H9 (cell line): ENCODE data around the gene ELF2. TPM values are rescaled to one million over a fixed set of nuclear protein-coding genes. Genes with fewer than 3 reads are reported as not detected.

Experiments
- DNase-seq: peaks from one replicate; pipeline ENCODE4 v3.0.0-alpha.2; 2017
- H2AFZ ChIP-seq: one replicate; pipeline ENCODE4 v1.6.1; 2013; ENCODE audit warnings: mild to moderate bottlenecking, low read length, control low read depth, moderate library complexity
- H2AK5ac ChIP-seq: 2 replicates; pipeline ENCODE4 v1.6.1; 2013; ENCODE audit warnings: low read length, control low read depth, mixed read lengths; ENCODE audit not compliant: insufficient read length
- H2BK120ac ChIP-seq: one replicate; pipeline ENCODE4 v1.6.1; 2013; ENCODE audit warnings: low read depth, mild to moderate bottlenecking, low read length, control low read depth, inconsistent platforms; ENCODE audit not compliant: poor library complexity, severe bottlenecking
- H2BK12ac ChIP-seq: 2 replicates; pipeline ENCODE4 v1.6.1; 2013; ENCODE audit warnings: low read length, control low read depth, mixed read lengths, low read depth; ENCODE audit not compliant: insufficient read length
- H2BK15ac ChIP-seq: 2 replicates; pipeline ENCODE4 v1.6.1; 2013; ENCODE audit warnings: low read depth, low read length, control low read depth
- H2BK20ac ChIP-seq: one replicate; pipeline ENCODE4 v1.6.1; 2013; ENCODE audit warnings: low read depth, mild to moderate bottlenecking, low read length, control low read depth, inconsistent platforms; ENCODE audit not compliant: poor library complexity, severe bottlenecking
- H2BK5ac ChIP-seq: 2 replicates; pipeline ENCODE4 v1.6.1; 2013; ENCODE audit warnings: low read length, control low read depth, mixed read lengths; ENCODE audit not compliant: insufficient read length
- H3K14ac ChIP-seq: 2 replicates; pipeline ENCODE4 v1.6.1; 2013; ENCODE audit warnings: low read length, control low read depth; ENCODE audit not compliant: insufficient read depth
- H3K18ac ChIP-seq: 2 replicates; pipeline ENCODE4 v1.6.1; 2013; ENCODE audit warnings: low read depth, mild to moderate bottlenecking, mixed read lengths, low read length, control low read depth; ENCODE audit not compliant: insufficient read length
- H3K23ac ChIP-seq: 2 replicates; pipeline ENCODE4 v1.6.1; 2013; ENCODE audit warnings: low read length, control low read depth, mixed read lengths, low read depth; ENCODE audit not compliant: insufficient read length
- H3K23me2 ChIP-seq: 2 replicates; pipeline ENCODE4 v1.6.1; 2013; ENCODE audit warnings: low read depth, mild to moderate bottlenecking, mixed read lengths, low read length, control low read depth; ENCODE audit not compliant: insufficient read length, poor library complexity, severe bottlenecking
- H3K27ac ChIP-seq: 2 replicates; pipeline ENCODE4 v1.5.1; 2013; ENCODE audit warnings: low read length, control low read depth, mixed read lengths, low read depth; ENCODE audit not compliant: insufficient read length
- H3K27me3 ChIP-seq: 2 replicates; pipeline ENCODE4 v1.6.1; 2013; ENCODE audit warnings: low read length, control low read depth, inconsistent platforms; ENCODE audit not compliant: insufficient read depth
- H3K4ac ChIP-seq: 2 replicates; pipeline ENCODE4 v1.6.1; 2013; ENCODE audit warnings: low read depth, mild to moderate bottlenecking, control low read depth, inconsistent platforms, low read length, moderate library complexity
- H3K4me1 ChIP-seq: 2 replicates; pipeline ENCODE4 v1.6.1; 2013; ENCODE audit warnings: low read length, control low read depth, inconsistent platforms; ENCODE audit not compliant: insufficient read depth
- H3K4me2 ChIP-seq: 2 replicates; pipeline ENCODE4 v1.6.1; 2013; ENCODE audit warnings: low read length, control low read depth, mixed read lengths; ENCODE audit not compliant: insufficient read length, insufficient read depth
- H3K56ac ChIP-seq: 2 replicates; pipeline ENCODE4 v1.6.1; 2013; ENCODE audit warnings: low read depth, mild to moderate bottlenecking, mixed read lengths, low read length, control low read depth; ENCODE audit not compliant: insufficient read length
- H3K79me1 ChIP-seq: 2 replicates; pipeline ENCODE4 v1.6.1; 2013; ENCODE audit warnings: low read depth, mild to moderate bottlenecking, moderate library complexity, low read length, control low read depth, inconsistent platforms; ENCODE audit not compliant: insufficient read depth, poor library complexity, severe bottlenecking
- H3K79me2 ChIP-seq: 2 replicates; pipeline ENCODE4 v1.6.1; 2013; ENCODE audit warnings: low read length, control low read depth, inconsistent platforms; ENCODE audit not compliant: insufficient read depth
- H3K9ac ChIP-seq: 2 replicates; pipeline ENCODE4 v1.6.1; 2013; ENCODE audit warnings: low read length, control low read depth, mixed read lengths; ENCODE audit not compliant: insufficient read length; ENCODE audit errors: extremely low read depth
- H3K9me3 ChIP-seq: one replicate; pipeline ENCODE4 v1.6.1; 2013; ENCODE audit warnings: low read depth, low read length, inconsistent platforms; ENCODE audit not compliant: control insufficient read depth
- H3T11ph ChIP-seq: one replicate; pipeline ENCODE4 v1.6.1; 2013; ENCODE audit warnings: mild to moderate bottlenecking, low read length, control low read depth, inconsistent platforms
- H4K20me1 ChIP-seq: one replicate; pipeline ENCODE4 v1.6.1; 2013; ENCODE audit not compliant: control insufficient read depth, insufficient read length, insufficient read depth
- H4K5ac ChIP-seq: 2 replicates; pipeline ENCODE4 v1.6.1; 2013; ENCODE audit warnings: low read depth, mild to moderate bottlenecking, mixed read lengths, low read length, control low read depth; ENCODE audit not compliant: insufficient read length
- H4K8ac ChIP-seq: replicated peaks from 2 replicates; pipeline ENCODE4 v1.6.1; 2013; ENCODE audit warnings: low read length, control low read depth, mixed read lengths, low read depth; ENCODE audit not compliant: insufficient read length
- H4K91ac ChIP-seq: 2 replicates; pipeline ENCODE4 v1.6.1; 2013; ENCODE audit warnings: low read depth, mild to moderate bottlenecking, moderate library complexity, mixed read lengths, low read length, control low read depth; ENCODE audit not compliant: insufficient read length
- H3K27ac Mint-ChIP-seq, 3 experiments: 2 replicates in 2 of 3; 3 replicates in 1 of 3; pipeline ENCODE4 v1.8.0; 2020 to 2021; ENCODE audit warnings: mixed read lengths in 3 of 3, mild to moderate bottlenecking in 1 of 3, moderate library complexity in 1 of 3
- H3K27me3 Mint-ChIP-seq: 2 replicates; pipeline ENCODE4 v1.8.0; 2021; ENCODE audit warnings: low read depth, mild to moderate bottlenecking, moderate library complexity, mixed read lengths
- H3K36me3 Mint-ChIP-seq, 3 experiments: 2 replicates in 2 of 3; 3 replicates in 1 of 3; pipeline ENCODE4 v1.8.0; 2020 to 2021; ENCODE audit warnings: low read depth in 3 of 3, mixed read lengths in 3 of 3; ENCODE audit not compliant: insufficient read depth in 1 of 3
- H3K4me1 Mint-ChIP-seq, 2 experiments: 2 replicates each; pipeline ENCODE4 v1.8.0; 2020; ENCODE audit warnings: mixed read lengths in 2 of 2
- H3K4me3 Mint-ChIP-seq, 2 experiments: 2 replicates in 1 of 2; 3 replicates in 1 of 2; pipeline ENCODE4 v1.8.0; 2020 to 2021; ENCODE audit warnings: mild to moderate bottlenecking in 2 of 2, mixed read lengths in 2 of 2, moderate library complexity in 1 of 2
- H3K9me3 Mint-ChIP-seq, 2 experiments: 2 replicates in 1 of 2; 3 replicates in 1 of 2; pipeline ENCODE4 v1.8.0; 2020; ENCODE audit warnings: mild to moderate bottlenecking in 2 of 2, mixed read lengths in 2 of 2, moderate library complexity in 1 of 2
- WGBS: extraction: QIAGEN DNeasy Blood & Tissue Kit; methylation state at CpG from one replicate; pipeline ENCODE4 v1.1.7; 2013; ENCODE audit warnings: missing lambda C conversion rate, low lambda C conversion rate, mixed read lengths; ENCODE audit not compliant: insufficient read length; ENCODE audit errors: extremely low coverage; 5-methylcytosine and 5-hydroxymethylcytosine counted together
- total RNA-seq: library from RNA; stranded (reverse); gene quantifications from 2 replicates; pipeline ENCODE4 v1.2.1, GENCODE V29; 2021
- TF ChIP-seq, protein P1 (sequence below): fragments of 200-600 bp; sonication (generic); conservative IDR thresholded peaks from 3 replicates; pipeline ENCODE4 v1.8.0; 2021; ENCODE audit warnings: antibody characterized with exemption, mild to moderate bottlenecking

The ELF2 gene
- total RNA-seq, 1 experiment from 2014 or later, result 49.6 TPM

DNA sequence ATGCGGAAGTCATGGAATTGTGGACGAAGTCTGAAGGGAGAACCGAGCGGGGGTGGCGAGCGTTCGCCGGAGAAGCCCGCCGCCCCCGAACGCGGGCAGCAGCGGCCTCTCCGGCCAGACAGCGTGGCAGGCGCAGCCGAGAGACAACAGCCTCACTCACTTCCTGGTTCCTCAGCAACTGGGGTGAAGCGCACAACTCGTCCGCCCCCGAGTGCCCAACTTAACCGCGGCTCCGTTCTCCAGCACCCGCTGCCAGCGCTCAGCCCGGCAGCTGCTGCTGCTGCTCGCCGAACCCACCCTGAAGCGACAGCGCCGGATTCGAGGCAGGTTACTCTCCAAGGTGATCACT lies 93.4 kb downstream of the ELF2 start:
- H3K79me2 ChIP-seq, result peaks cover 12% of the 10 kb centered on the region; the same call in 1 of the 2 replicates
- no peaks in the 10 kb centered on the region for H4K20me1 ChIP-seq
- H4K5ac ChIP-seq, result no peak overlapping the region
- H2BK120ac ChIP-seq, result no peak overlapping the region
- H2BK12ac ChIP-seq, result no peak overlapping the region
- H4K8ac ChIP-seq, result no peak overlapping the region
- H3K4me2 ChIP-seq, result peak overlapping the region; percentile 97
- no peak overlapping the region for H2AFZ ChIP-seq
- no peak overlapping the region for H4K91ac ChIP-seq
- no CpG with 5 or more reads among the region's 34 CpGs for WGBS
- Mint-ChIP-seq H3K36me3 (0 out of 7 replicates have a peak, but pooled peaks cover 0 to 3% (median 0%) of the 10 kb centered on the region in 3 experiments), H3K9me3 (no peaks in the 10 kb centered on the region), H3K4me3 (peak overlapping the region; percentile 97 to 99), H3K27me3 (no peaks in the 10 kb centered on the region; the same call in 1 of the 2 replicates), H3K27ac (peak overlapping the region; percentile 97 to 100 (median 99)), H3K4me1 (peaks cover 19 to 20% of the 10 kb centered on the region in 2 experiments)
- no peak overlapping the region for H3K56ac ChIP-seq
- peak overlapping the region; percentile 64 for H3K27ac ChIP-seq
- peak overlapping the region; percentile 83 for H3K14ac ChIP-seq
- no peak overlapping the region for H3K4ac ChIP-seq
- H3K4me1 ChIP-seq, result no peaks in the 10 kb centered on the region
- H3K9me3 ChIP-seq, result no peaks in the 10 kb centered on the region
- H3K18ac ChIP-seq, result peak overlapping the region; percentile 59
- no peak overlapping the region for H2AK5ac ChIP-seq
- TF ChIP-seq, protein P1, sequence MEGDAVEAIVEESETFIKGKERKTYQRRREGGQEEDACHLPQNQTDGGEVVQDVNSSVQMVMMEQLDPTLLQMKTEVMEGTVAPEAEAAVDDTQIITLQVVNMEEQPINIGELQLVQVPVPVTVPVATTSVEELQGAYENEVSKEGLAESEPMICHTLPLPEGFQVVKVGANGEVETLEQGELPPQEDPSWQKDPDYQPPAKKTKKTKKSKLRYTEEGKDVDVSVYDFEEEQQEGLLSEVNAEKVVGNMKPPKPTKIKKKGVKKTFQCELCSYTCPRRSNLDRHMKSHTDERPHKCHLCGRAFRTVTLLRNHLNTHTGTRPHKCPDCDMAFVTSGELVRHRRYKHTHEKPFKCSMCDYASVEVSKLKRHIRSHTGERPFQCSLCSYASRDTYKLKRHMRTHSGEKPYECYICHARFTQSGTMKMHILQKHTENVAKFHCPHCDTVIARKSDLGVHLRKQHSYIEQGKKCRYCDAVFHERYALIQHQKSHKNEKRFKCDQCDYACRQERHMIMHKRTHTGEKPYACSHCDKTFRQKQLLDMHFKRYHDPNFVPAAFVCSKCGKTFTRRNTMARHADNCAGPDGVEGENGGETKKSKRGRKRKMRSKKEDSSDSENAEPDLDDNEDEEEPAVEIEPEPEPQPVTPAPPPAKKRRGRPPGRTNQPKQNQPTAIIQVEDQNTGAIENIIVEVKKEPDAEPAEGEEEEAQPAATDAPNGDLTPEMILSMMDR, result peak; percentile 25; the same call in 2 of the 3 replicates
- H2BK15ac ChIP-seq, result no peak overlapping the region
- no peaks in the 10 kb centered on the region for H3K79me1 ChIP-seq
- H3K9ac ChIP-seq, result peak overlapping the region; percentile 65
- H2BK5ac ChIP-seq, result no peak overlapping the region
- no peak overlapping the region for H3T11ph ChIP-seq
- H3K27me3 ChIP-seq, result no peaks in the 10 kb centered on the region
- peak; percentile 76 for DNase-seq
- H2BK20ac ChIP-seq, result no peak overlapping the region
- no peak overlapping the region for H3K23ac ChIP-seq
- peaks cover 11% of the 10 kb centered on the region for H3K23me2 ChIP-seq
